GM19372 (cell line): Measurements from ENCODE around the gene EIF4E1B.

Experiments used
- ATAC-seq: cut with Tn5 transposase; IDR thresholded peaks from one replicate; pipeline ENCODE4 v1.9.1; 2021; ENCODE audit warnings: mild to moderate bottlenecking, low read depth, moderate library complexity; ENCODE audit not compliant: unreplicated experiment

Gene EIF4E1B

GRCh38 chr5:176603091-176603490 lies 27.4 kb upstream of the EIF4E1B start:
- ATAC-seq, result no peak

GRCh38 chr5:176606032-176606431 lies 24.4 kb upstream of the EIF4E1B start:
- ATAC-seq, result no peak

- ATAC-seq, result no peak
Measured at GRCh38 chr5:176606875-176607274, 23.6 kb upstream of the EIF4E1B start.

GRCh38 chr5:176608142-176608705 lies 22.3 kb upstream of the EIF4E1B start:
- no peak for ATAC-seq

- ATAC-seq, result peak; percentile 28
Measured at GRCh38 chr5:176608937-176609723, 21.3 kb upstream of the EIF4E1B start.

- ATAC-seq, result peak; percentile 81
Measured at GRCh38 chr5:176609724-176610434, 20.6 kb upstream of the EIF4E1B start, which contains the start of gene GPRIN1. GPRIN1 (minus strand) TSS chr5:176610156; CDS start chr5:176599834, 10,322 bp downstream.

- ATAC-seq, result no peak
Measured at GRCh38 chr5:176610435-176610773, 20.1 kb upstream of the EIF4E1B start.

GRCh38 chr5:176611435-176611834 lies 19.0 kb upstream of the EIF4E1B start:
- ATAC-seq, result no peak

GRCh38 chr5:176612008-176612407 lies 18.5 kb upstream of the EIF4E1B start:
- no peak for ATAC-seq

GRCh38 chr5:176612855-176613254 lies 17.6 kb upstream of the EIF4E1B start:
- ATAC-seq, result no peak

- no peak for ATAC-seq
Measured at GRCh38 chr5:176614805-176615478, 15.5 kb upstream of the EIF4E1B start.

GRCh38 chr5:176616511-176616910 lies 14.0 kb upstream of the EIF4E1B start:
- no peak for ATAC-seq

GRCh38 chr5:176618783-176619182 lies 11.7 kb upstream of the EIF4E1B start:
- ATAC-seq, result no peak

- ATAC-seq, result no peak
Measured at GRCh38 chr5:176619203-176619568, 11.3 kb upstream of the EIF4E1B start.

GRCh38 chr5:176619569-176620332 lies 10.7 kb upstream of the EIF4E1B start:
- ATAC-seq, result no peak

GRCh38 chr5:176620333-176620981 lies 10.0 kb upstream of the EIF4E1B start:
- no peak for ATAC-seq

- no peak for ATAC-seq
Measured at GRCh38 chr5:176621661-176622079, 8.8 kb upstream of the EIF4E1B start.

GRCh38 chr5:176624142-176624541 lies 6.3 kb upstream of the EIF4E1B start:
- no peak for ATAC-seq

- ATAC-seq, result no peak
Measured at GRCh38 chr5:176624938-176625337, 5.5 kb upstream of the EIF4E1B start.

GRCh38 chr5:176625512-176625911 lies 5.0 kb upstream of the EIF4E1B start:
- no peak for ATAC-seq
